SK-N-SH (cell line): Measurements from ENCODE around the gene DRD2. TPM values are rescaled to one million over a fixed set of nuclear protein-coding genes. Genes with fewer than 3 reads are reported as not detected.

ENCODE experiments used
- CTCF ChIA-PET: fragments of 300-600, 350-600 bp; formaldehyde crosslinking; extraction: SDS; loops from one replicate; lab custom pipeline; 2021; lab: Yijun Ruan, JAX
- POLR2A ChIA-PET: fragments of 350-600 bp; sonication (Branson Sonifier 250); formaldehyde crosslinking; extraction: SDS; loops from one replicate; lab custom pipeline; 2020; ENCODE audit warnings: antibody characterized with exemption, inconsistent platforms; lab: Yijun Ruan, JAX
- DNase-seq: peaks from one replicate; pipeline ENCODE4 v3.0.0; 2012
- H2AFZ ChIP-seq: fragments of 200-600 bp; sonication (generic); 2 replicates; pipeline ENCODE4 v1.8.1; 2016; ENCODE audit warnings: antibody characterized with exemption, mild to moderate bottlenecking, low read depth
- H3F3A ChIP-seq: fragments of 200-600 bp; sonication (generic); replicated peaks from 2 replicates; pipeline ENCODE3; 2016; ENCODE audit warnings: antibody characterized with exemption, mild to moderate bottlenecking; ENCODE audit not compliant: insufficient read depth
- H3K27ac ChIP-seq, 2 experiments: fragments of 200-500 bp in 1 of 2; fragments of 200-600 bp in 1 of 2; sonication (Bioruptor generic) in 1 of 2; sonication (generic), shearing (Covaris generic) in 1 of 2; 2 replicates each; pipeline versions ENCODE4 v1.5.1 to v1.6.1; 2014 to 2016; ENCODE audit warnings: low read depth in 2 of 2, inconsistent platforms in 1 of 2, low read length in 1 of 2, mild to moderate bottlenecking in 1 of 2, mixed read lengths in 1 of 2
- H3K27me3 ChIP-seq: fragments of 200-600 bp; sonication (generic), shearing (Covaris generic); 2 replicates; pipeline ENCODE4 v1.6.1; 2016; ENCODE audit warnings: mixed run types; ENCODE audit not compliant: insufficient read depth
- H3K36me3 ChIP-seq, 2 experiments: fragments of 200-500 bp in 1 of 2; fragments of 200-600 bp in 1 of 2; sonication (Bioruptor generic) in 1 of 2; sonication (generic) in 1 of 2; replicated peaks in 1 of 2; 2 replicates each; pipeline versions ENCODE3 to v1.5.1; 2014 to 2016; ENCODE audit warnings: low read length in 1 of 2, mild to moderate bottlenecking in 1 of 2; ENCODE audit not compliant: insufficient read depth in 2 of 2, control insufficient read depth in 1 of 2
- H3K4me1 ChIP-seq, 2 experiments: fragments of 200-500 bp in 1 of 2; fragments of 200-600 bp in 1 of 2; sonication (Bioruptor generic) in 1 of 2; sonication (generic), shearing (Covaris generic) in 1 of 2; 2 replicates each; pipeline versions ENCODE4 v1.5.1 to v1.6.1; 2014 to 2016; ENCODE audit warnings: low read depth in 1 of 2, low read length in 1 of 2, mixed run types in 1 of 2; ENCODE audit not compliant: insufficient read depth in 2 of 2, control insufficient read depth in 1 of 2
- H3K4me2 ChIP-seq: fragments of 200-600 bp; sonication (generic), shearing (Covaris generic); 2 replicates; pipeline ENCODE4 v1.6.1; 2017; ENCODE audit warnings: mixed run types
- H3K4me3 ChIP-seq, 2 experiments: fragments of 200-500 bp in 1 of 2; fragments of 200-600 bp in 1 of 2; sonication (Bioruptor generic) in 1 of 2; sonication (generic), shearing (Covaris generic) in 1 of 2; 2 replicates each; pipeline versions ENCODE4 v1.5.1 to v1.8.1; 2014 to 2016; ENCODE audit warnings: low read depth in 2 of 2, inconsistent platforms in 1 of 2, low read length in 1 of 2, mild to moderate bottlenecking in 1 of 2, mixed read lengths in 1 of 2, moderate library complexity in 1 of 2
- H3K79me2 ChIP-seq: fragments of 200-600 bp; sonication (generic); 2 replicates; pipeline ENCODE4 v1.8.1; 2017; ENCODE audit warnings: mild to moderate bottlenecking; ENCODE audit not compliant: insufficient read depth
- H3K9ac ChIP-seq: fragments of 200-600 bp; sonication (generic); 2 replicates; pipeline ENCODE4 v1.6.1; 2017; ENCODE audit warnings: mixed run types
- H3K9me2 ChIP-seq: fragments of 200-600 bp; sonication (generic); 2 replicates; pipeline ENCODE4 v1.6.1; 2017; ENCODE audit warnings: mixed run types
- H3K9me3 ChIP-seq: fragments of 200-600 bp; sonication (generic); 2 replicates; pipeline ENCODE4 v1.6.1; 2017; ENCODE audit warnings: mixed run types, mild to moderate bottlenecking, moderate library complexity
- H4K20me1 ChIP-seq: fragments of 200-600 bp; sonication (generic); 2 replicates; pipeline ENCODE4 v1.6.1; 2017; ENCODE audit warnings: mild to moderate bottlenecking, mixed run types; ENCODE audit not compliant: insufficient read depth
- CHD2 ChIP-seq: fragments of 150-350 bp; IDR thresholded peaks from 2 replicates; pipeline ENCODE4 v1.6.1; 2018; ENCODE audit warnings: low read length; ENCODE audit not compliant: partially characterized antibody
- EP300 ChIP-seq, 2 experiments: IDR thresholded peaks; 2 replicates each; pipeline versions ENCODE4 v1.4.0 to v1.6.1; 2012; ENCODE audit warnings: borderline replicate concordance in 1 of 2, low read depth in 1 of 2, low read length in 1 of 2
- FOSL2 ChIP-seq: IDR thresholded peaks from 2 replicates; pipeline ENCODE4 v1.4.0; 2012; ENCODE audit warnings: low read depth, mild to moderate bottlenecking, moderate library complexity, borderline replicate concordance
- GABPA ChIP-seq: IDR thresholded peaks from 2 replicates; pipeline ENCODE4 v1.4.0; 2012; ENCODE audit warnings: low read depth, mild to moderate bottlenecking
- GATA2 ChIP-seq: sonication (generic); formaldehyde crosslinking; IDR thresholded peaks from 2 replicates; pipeline ENCODE4 v1.5.0; 2020; ENCODE audit warnings: mild to moderate bottlenecking, missing genetic modification reagents
- JUND ChIP-seq: IDR thresholded peaks from 2 replicates; pipeline ENCODE4 v1.4.0; 2012
- MEF2A ChIP-seq: IDR thresholded peaks from 2 replicates; pipeline ENCODE4 v1.4.0; 2012; ENCODE audit warnings: low read depth, borderline replicate concordance
- MXI1 ChIP-seq: IDR thresholded peaks from 2 replicates; pipeline ENCODE4 v1.6.1; 2012; ENCODE audit warnings: mild to moderate bottlenecking, low read depth, low read length, improper control_type of control experiment
- POLR2AphosphoS5 ChIP-seq: IDR thresholded peaks from 2 replicates; pipeline ENCODE4 v1.6.1; 2012; ENCODE audit warnings: low read depth, low read length
- RAD21 ChIP-seq: IDR thresholded peaks from 2 replicates; pipeline ENCODE4 v1.6.1; 2012; ENCODE audit warnings: mild to moderate bottlenecking, low read length
- RXRA ChIP-seq: IDR thresholded peaks from 2 replicates; pipeline ENCODE4 v1.4.0; 2012; ENCODE audit warnings: low read depth, mild to moderate bottlenecking, borderline replicate concordance
- SIN3A ChIP-seq: IDR thresholded peaks from 2 replicates; pipeline ENCODE4 v1.6.1; 2012; ENCODE audit warnings: low read depth, mild to moderate bottlenecking, low read length, moderate library complexity, borderline replicate concordance
- SMC3 ChIP-seq: IDR thresholded peaks from 2 replicates; pipeline ENCODE4 v1.6.1; 2012; ENCODE audit warnings: low read depth, low read length, improper control_type of control experiment
- TAF1 ChIP-seq: IDR thresholded peaks from 2 replicates; pipeline ENCODE4 v1.6.1; 2012; ENCODE audit warnings: low read depth, mild to moderate bottlenecking, low read length, moderate library complexity, borderline replicate concordance
- TEAD4 ChIP-seq: IDR thresholded peaks from 2 replicates; pipeline ENCODE4 v1.4.0; 2012; ENCODE audit warnings: mild to moderate bottlenecking, borderline replicate concordance; ENCODE audit not compliant: insufficient read depth
- WGBS: methylation state at CpG from one replicate; pipeline ENCODE4 v1.1.6; 2017; ENCODE audit warnings: low lambda C conversion rate; 5-methylcytosine and 5-hydroxymethylcytosine counted together
- polyA plus RNA-seq, 3 experiments: library from polyadenylated mRNA; depleted of rRNA; stranded (reverse); fragments of >200 nt; gene quantifications; 2 replicates each; pipeline ENCODE4 v1.2.3, GENCODE V29; 2012
- TF ChIP-seq, protein P1 (sequence below): IDR thresholded peaks from 2 replicates; pipeline ENCODE4 v1.4.0; 2012; ENCODE audit warnings: low read depth, borderline replicate concordance
- TF ChIP-seq, protein P2 (sequence below): fragments of 200-600 bp; sonication (generic); IDR thresholded peaks from 2 replicates; pipeline ENCODE4 v1.6.1; 2017; ENCODE audit warnings: antibody characterized with exemption, mild to moderate bottlenecking, moderate library complexity
- TF ChIP-seq, protein P3 (sequence below): IDR thresholded peaks from 2 replicates; pipeline ENCODE4; 2012
- TF ChIP-seq, protein P4 (sequence below): IDR thresholded peaks from 2 replicates; pipeline ENCODE4 v1.4.0; 2012; ENCODE audit warnings: low read depth, borderline replicate concordance

DRD2 gene
- polyA plus RNA-seq, 1 of the 3 experiments (the other 2 are of a cell fraction), result 0.10 TPM

DNA sequence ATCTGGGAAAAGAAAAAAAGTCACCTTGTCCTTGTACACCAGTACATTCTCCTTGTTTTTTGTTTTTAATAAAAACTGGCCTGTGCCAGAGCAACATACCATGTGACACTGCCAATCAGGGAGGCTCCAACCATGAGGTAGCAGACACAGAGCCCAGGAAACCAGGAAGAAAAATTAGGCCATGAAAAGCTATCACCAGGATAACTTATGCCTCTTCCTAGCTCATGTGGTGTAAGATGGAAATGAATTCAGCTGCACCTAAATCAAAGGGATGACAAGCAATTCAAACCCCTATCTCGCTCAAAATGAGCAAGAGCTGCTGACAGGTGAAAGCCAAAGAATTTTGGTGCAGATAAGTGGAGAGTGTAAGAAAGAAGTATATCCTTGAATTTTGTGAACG is 7.7 kb downstream of the DRD2 start:
- peaks cover 0 to 15% of the 10 kb centered on the region in 2 experiments; a peak in 1 of 4 replicates for H3K4me1 ChIP-seq
- ChIA-PET POLR2A (no interaction called here), CTCF (interaction anchor here (0.7 to 3.0 kb wide), 4 partner anchors 9 to 65 kb away, joined by 3 to 11 read pairs (median 6); no protein-coding TSS in a partner anchor)
- no peaks in the 10 kb centered on the region for H3K36me3 ChIP-seq
- H4K20me1 ChIP-seq, result no peaks in the 10 kb centered on the region
- no peak overlapping the region for H2AFZ ChIP-seq
- no peak overlapping the region for H3K9ac ChIP-seq
- no peak for DNase-seq
- H3K4me3 ChIP-seq, result no peak overlapping the region
- 13% methylated on average over 2 of the region's 2 CpGs for WGBS
- H3K79me2 ChIP-seq, result no peaks in the 10 kb centered on the region
- H3K9me3 ChIP-seq, result no peaks in the 10 kb centered on the region
- TF ChIP-seq MEF2A (no peak), POLR2AphosphoS5 (no peak), TAF1 (no peak), CHD2 (no peak), GATA2 (CRISPR knock-in tag) (no peak), SMC3 (no peak), MXI1 (no peak), SIN3A (no peak), RAD21 (no peak), TEAD4 (no peak), FOSL2 (no peak), JUND (no peak), GABPA (no peak), EP300 (IDR thresholded peaks at IDR 0.05; ENCODE audit: borderline replicate concordance in 1 of 2, low read depth in 1 of 2, low read length in 1 of 2) (no peak), RXRA (no peak)
- TF ChIP-seq, protein P1, sequence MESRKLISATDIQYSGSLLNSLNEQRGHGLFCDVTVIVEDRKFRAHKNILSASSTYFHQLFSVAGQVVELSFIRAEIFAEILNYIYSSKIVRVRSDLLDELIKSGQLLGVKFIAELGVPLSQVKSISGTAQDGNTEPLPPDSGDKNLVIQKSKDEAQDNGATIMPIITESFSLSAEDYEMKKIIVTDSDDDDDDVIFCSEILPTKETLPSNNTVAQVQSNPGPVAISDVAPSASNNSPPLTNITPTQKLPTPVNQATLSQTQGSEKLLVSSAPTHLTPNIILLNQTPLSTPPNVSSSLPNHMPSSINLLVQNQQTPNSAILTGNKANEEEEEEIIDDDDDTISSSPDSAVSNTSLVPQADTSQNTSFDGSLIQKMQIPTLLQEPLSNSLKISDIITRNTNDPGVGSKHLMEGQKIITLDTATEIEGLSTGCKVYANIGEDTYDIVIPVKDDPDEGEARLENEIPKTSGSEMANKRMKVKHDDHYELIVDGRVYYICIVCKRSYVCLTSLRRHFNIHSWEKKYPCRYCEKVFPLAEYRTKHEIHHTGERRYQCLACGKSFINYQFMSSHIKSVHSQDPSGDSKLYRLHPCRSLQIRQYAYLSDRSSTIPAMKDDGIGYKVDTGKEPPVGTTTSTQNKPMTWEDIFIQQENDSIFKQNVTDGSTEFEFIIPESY, result no peak
- TF ChIP-seq, protein P2, sequence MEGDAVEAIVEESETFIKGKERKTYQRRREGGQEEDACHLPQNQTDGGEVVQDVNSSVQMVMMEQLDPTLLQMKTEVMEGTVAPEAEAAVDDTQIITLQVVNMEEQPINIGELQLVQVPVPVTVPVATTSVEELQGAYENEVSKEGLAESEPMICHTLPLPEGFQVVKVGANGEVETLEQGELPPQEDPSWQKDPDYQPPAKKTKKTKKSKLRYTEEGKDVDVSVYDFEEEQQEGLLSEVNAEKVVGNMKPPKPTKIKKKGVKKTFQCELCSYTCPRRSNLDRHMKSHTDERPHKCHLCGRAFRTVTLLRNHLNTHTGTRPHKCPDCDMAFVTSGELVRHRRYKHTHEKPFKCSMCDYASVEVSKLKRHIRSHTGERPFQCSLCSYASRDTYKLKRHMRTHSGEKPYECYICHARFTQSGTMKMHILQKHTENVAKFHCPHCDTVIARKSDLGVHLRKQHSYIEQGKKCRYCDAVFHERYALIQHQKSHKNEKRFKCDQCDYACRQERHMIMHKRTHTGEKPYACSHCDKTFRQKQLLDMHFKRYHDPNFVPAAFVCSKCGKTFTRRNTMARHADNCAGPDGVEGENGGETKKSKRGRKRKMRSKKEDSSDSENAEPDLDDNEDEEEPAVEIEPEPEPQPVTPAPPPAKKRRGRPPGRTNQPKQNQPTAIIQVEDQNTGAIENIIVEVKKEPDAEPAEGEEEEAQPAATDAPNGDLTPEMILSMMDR, result no peak
- TF ChIP-seq, protein P3, sequence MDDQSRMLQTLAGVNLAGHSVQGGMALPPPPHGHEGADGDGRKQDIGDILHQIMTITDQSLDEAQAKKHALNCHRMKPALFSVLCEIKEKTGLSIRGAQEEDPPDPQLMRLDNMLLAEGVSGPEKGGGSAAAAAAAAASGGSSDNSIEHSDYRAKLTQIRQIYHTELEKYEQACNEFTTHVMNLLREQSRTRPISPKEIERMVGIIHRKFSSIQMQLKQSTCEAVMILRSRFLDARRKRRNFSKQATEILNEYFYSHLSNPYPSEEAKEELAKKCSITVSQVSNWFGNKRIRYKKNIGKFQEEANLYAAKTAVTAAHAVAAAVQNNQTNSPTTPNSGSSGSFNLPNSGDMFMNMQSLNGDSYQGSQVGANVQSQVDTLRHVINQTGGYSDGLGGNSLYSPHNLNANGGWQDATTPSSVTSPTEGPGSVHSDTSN, result no peak
- TF ChIP-seq, protein P4, sequence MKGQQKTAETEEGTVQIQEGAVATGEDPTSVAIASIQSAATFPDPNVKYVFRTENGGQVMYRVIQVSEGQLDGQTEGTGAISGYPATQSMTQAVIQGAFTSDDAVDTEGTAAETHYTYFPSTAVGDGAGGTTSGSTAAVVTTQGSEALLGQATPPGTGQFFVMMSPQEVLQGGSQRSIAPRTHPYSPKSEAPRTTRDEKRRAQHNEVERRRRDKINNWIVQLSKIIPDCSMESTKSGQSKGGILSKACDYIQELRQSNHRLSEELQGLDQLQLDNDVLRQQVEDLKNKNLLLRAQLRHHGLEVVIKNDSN, result no peak
- H3K27ac ChIP-seq, result no peak overlapping the region
- no peak overlapping the region for H3K4me2 ChIP-seq
- H3K9me2 ChIP-seq, result no peaks in the 10 kb centered on the region
- no peaks in the 10 kb centered on the region for H3F3A ChIP-seq
- no peaks in the 10 kb centered on the region for H3K27me3 ChIP-seq
